B cell (primary cell): ENCODE data around the gene ASTN2.

ENCODE experiments used
- CTCF ChIP-seq: fragments of 200-600 bp; IDR thresholded peaks from one replicate; pipeline ENCODE4 v1.8.0; 2022; ENCODE audit warnings: antibody characterized with exemption, mild to moderate bottlenecking
- EZH2 ChIP-seq: IDR thresholded peaks from 2 replicates; pipeline ENCODE4 v1.6.1; 2012; ENCODE audit warnings: borderline replicate concordance, low read depth, mild to moderate bottlenecking, moderate library complexity, low read length; ENCODE audit not compliant: insufficient read depth, poor library complexity, severe bottlenecking

DNA sequence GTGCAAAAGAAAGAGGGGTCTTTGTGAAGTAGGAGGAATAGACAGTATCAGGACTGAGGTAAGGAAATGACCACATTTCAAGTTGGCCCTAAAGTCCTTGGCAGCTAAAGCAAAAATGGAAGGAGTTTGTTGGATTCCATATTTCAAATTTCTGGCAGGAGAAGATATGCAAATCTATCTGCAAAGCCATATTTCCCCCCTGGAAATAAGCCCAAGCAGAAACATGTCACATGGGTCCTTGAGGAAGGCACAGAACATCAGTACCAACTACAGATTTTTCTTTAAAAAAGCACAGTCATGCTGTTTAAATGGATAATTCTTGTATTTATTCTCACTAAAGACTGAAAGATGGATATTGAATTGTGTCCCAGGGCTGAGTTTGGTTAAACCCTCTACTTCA, 404.8 kb downstream of the ASTN2 start:
- no peak for TF ChIP-seq CTCF
- TF ChIP-seq EZH2: no peak
